ENCODE measurements around the gene OR6N2. TPM values are rescaled to one million over a fixed set of nuclear protein-coding genes. Genes with fewer than 3 reads are reported as not detected.

The OR6N2 gene
- polyA plus RNA-seq, 3 donors: not detected

GRCh38 chr1:158730453-158730852, 50.6 kb downstream of the OR6N2 start:
- no peak overlapping the region for H2AFZ ChIP-seq (ENCODE audit: insufficient read depth, low read depth, low read length, poor library complexity, severe bottlenecking)

DNA sequence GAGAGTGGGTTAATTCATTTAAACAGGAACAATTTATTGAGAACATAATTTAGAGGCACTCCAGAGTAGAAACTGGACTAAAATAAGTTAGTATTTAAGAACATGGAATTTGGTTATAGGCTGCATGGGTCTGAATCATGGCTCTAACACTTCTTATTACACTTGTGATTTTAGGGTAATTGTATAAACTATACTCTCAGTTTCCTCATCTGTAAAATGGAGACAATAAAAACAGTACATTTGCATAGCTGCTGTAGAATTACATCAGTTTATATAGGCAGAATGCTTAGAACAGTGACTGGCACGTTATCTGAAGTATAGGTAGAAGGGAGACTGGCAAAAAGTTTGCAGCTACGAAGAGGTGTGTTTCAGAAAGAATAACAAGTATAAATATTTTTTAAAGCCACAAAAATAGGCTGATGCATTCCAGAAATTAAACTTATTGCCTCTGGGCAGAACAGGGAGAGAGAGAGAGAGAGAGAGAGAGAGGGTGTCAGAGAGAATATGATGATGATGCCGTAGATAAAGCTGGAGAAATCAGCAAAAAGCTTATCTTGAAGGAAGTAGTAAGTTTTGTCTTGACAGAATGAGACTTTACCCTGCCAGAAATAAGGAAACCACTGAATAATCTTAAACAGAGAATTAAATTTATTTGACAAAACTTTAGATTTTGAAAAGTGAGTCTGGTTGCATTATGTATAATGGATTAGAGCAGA, 52.3 kb downstream of the OR6N2 start:
- Mint-ChIP-seq H3K4me3 (no peak overlapping the region), H3K9me3 (peaks cover 0 to 2% (median 0%) of the 10 kb centered on the region in 7 donors), H3K36me3 (no peaks in the 10 kb centered on the region), H3K4me1 (peaks cover 17% of the 10 kb centered on the region), H3K27me3 (ENCODE audit: low read depth in 3 of 3) (no peaks in the 10 kb centered on the region), H3K27ac (peak overlapping the region in 1 of 7 donors; percentile 43)
- Histone ChIP-seq H3K4me3 (replicated peaks in 1 of 3; ENCODE audit: low read depth in 2 of 3, low read length in 3 of 3) (no peak overlapping the region), H2AFZ (ENCODE audit: insufficient read depth, low read depth, low read length, poor library complexity, severe bottlenecking) (no peak overlapping the region), H3K36me3 (replicated peaks in 1 of 2; ENCODE audit: control insufficient read depth in 1 of 2, insufficient read depth in 2 of 2, low read length in 2 of 2) (no peaks in the 10 kb centered on the region), H3K4me1 (ENCODE audit: control insufficient read depth in 1 of 2, insufficient read depth in 2 of 2, low read length in 2 of 2) (peaks cover 3 to 14% of the 10 kb centered on the region in 2 donors), H3K79me2 (ENCODE audit: insufficient read depth, low read length) (no peaks in the 10 kb centered on the region), H3K27ac (ENCODE audit: low read depth in 1 of 2, low read length in 2 of 2) (no peak overlapping the region), H4K20me1 (ENCODE audit: insufficient read depth, low read length) (no peaks in the 10 kb centered on the region), H3K27me3 (ENCODE audit: control insufficient read depth in 2 of 2, insufficient read depth in 2 of 2, low read length in 2 of 2) (no peaks in the 10 kb centered on the region), H3K9ac (ENCODE audit: insufficient read depth, low read length, poor library complexity, severe bottlenecking) (no peak overlapping the region), H3K9me3 (replicated peaks in 1 of 2; ENCODE audit: control insufficient read depth in 1 of 2, insufficient read depth in 1 of 2, low read length in 2 of 2) (no peaks in the 10 kb centered on the region), H3K4me2 (replicated peaks; ENCODE audit: extremely low read depth, low read length, poor library complexity, severe bottlenecking) (no peak overlapping the region)
- intact Hi-C loops (cut with micrococcal nuclease): no loop called here
- whole genome bisulfite sequencing (ENCODE audit: insufficient coverage): no CpG with 5 or more reads among the region's 3 CpGs
- TF ChIP-seq, protein P1, sequence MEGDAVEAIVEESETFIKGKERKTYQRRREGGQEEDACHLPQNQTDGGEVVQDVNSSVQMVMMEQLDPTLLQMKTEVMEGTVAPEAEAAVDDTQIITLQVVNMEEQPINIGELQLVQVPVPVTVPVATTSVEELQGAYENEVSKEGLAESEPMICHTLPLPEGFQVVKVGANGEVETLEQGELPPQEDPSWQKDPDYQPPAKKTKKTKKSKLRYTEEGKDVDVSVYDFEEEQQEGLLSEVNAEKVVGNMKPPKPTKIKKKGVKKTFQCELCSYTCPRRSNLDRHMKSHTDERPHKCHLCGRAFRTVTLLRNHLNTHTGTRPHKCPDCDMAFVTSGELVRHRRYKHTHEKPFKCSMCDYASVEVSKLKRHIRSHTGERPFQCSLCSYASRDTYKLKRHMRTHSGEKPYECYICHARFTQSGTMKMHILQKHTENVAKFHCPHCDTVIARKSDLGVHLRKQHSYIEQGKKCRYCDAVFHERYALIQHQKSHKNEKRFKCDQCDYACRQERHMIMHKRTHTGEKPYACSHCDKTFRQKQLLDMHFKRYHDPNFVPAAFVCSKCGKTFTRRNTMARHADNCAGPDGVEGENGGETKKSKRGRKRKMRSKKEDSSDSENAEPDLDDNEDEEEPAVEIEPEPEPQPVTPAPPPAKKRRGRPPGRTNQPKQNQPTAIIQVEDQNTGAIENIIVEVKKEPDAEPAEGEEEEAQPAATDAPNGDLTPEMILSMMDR (IDR thresholded peaks at IDR 0.05): no peak
- DNase-seq: no peak

More at GRCh38 chr1:158730453-158730852, 50.6 kb downstream of the OR6N2 start:
- Histone ChIP-seq H3K4me1 (ENCODE audit: control insufficient read depth in 1 of 2, insufficient read depth in 2 of 2, low read length in 2 of 2) (peaks cover 3 to 14% of the 10 kb centered on the region in 2 donors), H3K36me3 (replicated peaks in 1 of 2; ENCODE audit: control insufficient read depth in 1 of 2, insufficient read depth in 2 of 2, low read length in 2 of 2) (no peaks in the 10 kb centered on the region), H4K20me1 (ENCODE audit: insufficient read depth, low read length) (no peaks in the 10 kb centered on the region), H3K79me2 (ENCODE audit: insufficient read depth, low read length) (no peaks in the 10 kb centered on the region), H3K4me2 (replicated peaks; ENCODE audit: extremely low read depth, low read length, poor library complexity, severe bottlenecking) (no peak overlapping the region), H3K9ac (ENCODE audit: insufficient read depth, low read length, poor library complexity, severe bottlenecking) (no peak overlapping the region), H3K9me3 (replicated peaks in 1 of 2; ENCODE audit: control insufficient read depth in 1 of 2, insufficient read depth in 1 of 2, low read length in 2 of 2) (no peaks in the 10 kb centered on the region), H3K27me3 (ENCODE audit: control insufficient read depth in 2 of 2, insufficient read depth in 2 of 2, low read length in 2 of 2) (no peaks in the 10 kb centered on the region), H3K4me3 (replicated peaks in 1 of 3; ENCODE audit: low read depth in 2 of 3, low read length in 3 of 3) (no peak overlapping the region), H3K27ac (ENCODE audit: low read depth in 1 of 2, low read length in 2 of 2) (no peak overlapping the region)
- TF ChIP-seq, protein P1 (IDR thresholded peaks at IDR 0.05): no peak
- Mint-ChIP-seq H3K4me3 (no peak overlapping the region), H3K4me1 (peaks cover 17% of the 10 kb centered on the region), H3K9me3 (peaks cover 0 to 2% (median 0%) of the 10 kb centered on the region in 7 donors), H3K27ac (peak overlapping the region in 1 of 7 donors; percentile 54), H3K36me3 (no peaks in the 10 kb centered on the region), H3K27me3 (ENCODE audit: low read depth in 3 of 3) (no peaks in the 10 kb centered on the region)
- intact Hi-C loops (cut with micrococcal nuclease): no loop called here
- DNase-seq: no peak
- no CpG with 5 or more reads among the region's 4 CpGs for WGBS (ENCODE audit: insufficient coverage)
